ENCODE data around the gene DGCR8. TPM values are rescaled to one million over a fixed set of nuclear protein-coding genes. Genes with fewer than 3 reads are reported as not detected.

The DGCR8 gene
- total RNA-seq, 2 donors from 2014 or later: 8.3 to 12.1 TPM

GRCh38 chr22:20107471-20107901 lies 27.4 kb downstream of the DGCR8 start:
- no peak for TF ChIP-seq CTCF (IDR thresholded peaks at IDR 0.05)
- H3K27me3 ChIP-seq: no peaks in the 10 kb centered on the region
- no peak overlapping the region for H3K27ac ChIP-seq
- H3K36me3 ChIP-seq: peaks cover 80% of the 10 kb centered on the region
- no peak for DNase-seq (ENCODE audit: low spot score)
- H3K4me1 ChIP-seq: no peaks in the 10 kb centered on the region
- no peak overlapping the region for H3K4me3 ChIP-seq
- no peaks in the 10 kb centered on the region for H3K9me3 ChIP-seq

GRCh38 chr22:20107951-20108756 lies 28.1 kb downstream of the DGCR8 start:
- Histone ChIP-seq H3K9me3 (no peaks in the 10 kb centered on the region), H3K27me3 (no peaks in the 10 kb centered on the region), H3K36me3 (peaks cover 85% of the 10 kb centered on the region), H3K4me3 (no peak overlapping the region), H3K27ac (no peak overlapping the region), H3K4me1 (no peaks in the 10 kb centered on the region)
- DNase-seq (ENCODE audit: low spot score): no peak
- no peak for TF ChIP-seq CTCF (IDR thresholded peaks at IDR 0.05)

- no peaks in the 10 kb centered on the region for H3K27me3 ChIP-seq
- no peaks in the 10 kb centered on the region for H3K4me1 ChIP-seq
- peaks cover 91% of the 10 kb centered on the region for H3K36me3 ChIP-seq
- DNase-seq (ENCODE audit: low spot score): no peak
- no peaks in the 10 kb centered on the region for H3K9me3 ChIP-seq
- no peak for TF ChIP-seq CTCF (IDR thresholded peaks at IDR 0.05)
- H3K27ac ChIP-seq: no peak overlapping the region
- H3K4me3 ChIP-seq: no peak overlapping the region
Measured at GRCh38 chr22:20108757-20109230, 28.8 kb downstream of the DGCR8 start.

- no peak for TF ChIP-seq CTCF (IDR thresholded peaks at IDR 0.05)
- no peaks in the 10 kb centered on the region for H3K27me3 ChIP-seq
- no peaks in the 10 kb centered on the region for H3K9me3 ChIP-seq
- peaks cover 97% of the 10 kb centered on the region for H3K36me3 ChIP-seq
- no peak overlapping the region for H3K27ac ChIP-seq
- no peak overlapping the region for H3K4me3 ChIP-seq
- no peaks in the 10 kb centered on the region for H3K4me1 ChIP-seq
- no peak for DNase-seq (ENCODE audit: low spot score)
Measured at GRCh38 chr22:20109411-20110358, 29.6 kb downstream of the DGCR8 start.

- H3K36me3 ChIP-seq: peaks cover 95% of the 10 kb centered on the region
- no peaks in the 10 kb centered on the region for H3K27me3 ChIP-seq
- H3K4me1 ChIP-seq: peaks cover 0 to 3% of the 10 kb centered on the region in 2 donors
- H3K4me3 ChIP-seq: no peak overlapping the region
- H3K9me3 ChIP-seq: no peaks in the 10 kb centered on the region
- DNase-seq (ENCODE audit: low spot score): no peak
- H3K27ac ChIP-seq: no peak overlapping the region
- no peak for TF ChIP-seq CTCF (IDR thresholded peaks at IDR 0.05)
Measured at GRCh38 chr22:20110359-20110985, 30.4 kb downstream of the DGCR8 start.

All from right atrium auricular region (tissue), 2 donors.